ENCODE measurements around the gene TOP1.
"Not testable (repeated sequence)": the region's sequence is repeated elsewhere in the genome, so short reads cannot be mapped to it uniquely, and the experiment has no call there.

The TOP1 gene

GRCh38 chr20:41124451-41125094 is 96.0 kb downstream of the TOP1 start:
- TF ChIP-seq SUZ12 (IDR thresholded peaks at IDR 0.05; ENCODE audit: extremely low read depth, insufficient read depth, insufficient read length) (no peak), YY1 (IDR thresholded peaks at IDR 0.05; ENCODE audit: insufficient read depth, insufficient read length) (no peak), ZNF274 (IDR thresholded peaks at IDR 0.05; ENCODE audit: low read depth, low read length) (no peak)
- peaks cover 67% of the 10 kb centered on the region for H3K36me3 ChIP-seq (ENCODE audit: insufficient read depth, insufficient read length, low read length)
- no peaks in the 10 kb centered on the region for H3K9me3 ChIP-seq (ENCODE audit: insufficient read depth, low read length)
- no peaks in the 10 kb centered on the region for H3K4me1 ChIP-seq (ENCODE audit: insufficient read depth, insufficient read length)
- H3K4me3 ChIP-seq (ENCODE audit: insufficient read length, low read depth): no peak overlapping the region
- H3K27me3 ChIP-seq (ENCODE audit: insufficient read depth, insufficient read length): no peaks in the 10 kb centered on the region
- DNase-seq (ENCODE audit: low read depth, low spot score): no peak
- no peak overlapping the region for H3K9ac ChIP-seq (ENCODE audit: insufficient read length, low read depth)

GRCh38 chr20:41125530-41126457 is 97.2 kb downstream of the TOP1 start:
- H3K9ac ChIP-seq (ENCODE audit: insufficient read length, low read depth): no peak overlapping the region
- H3K27me3 ChIP-seq (ENCODE audit: insufficient read depth, insufficient read length): no peaks in the 10 kb centered on the region
- no peak overlapping the region for H3K4me3 ChIP-seq (ENCODE audit: insufficient read length, low read depth)
- TF ChIP-seq ZNF274 (IDR thresholded peaks at IDR 0.05; ENCODE audit: low read depth, low read length): no peak
- no peak for TF ChIP-seq YY1 (IDR thresholded peaks at IDR 0.05; ENCODE audit: insufficient read depth, insufficient read length)
- no peak for TF ChIP-seq SUZ12 (IDR thresholded peaks at IDR 0.05; ENCODE audit: extremely low read depth, insufficient read depth, insufficient read length)
- no peaks in the 10 kb centered on the region for H3K4me1 ChIP-seq (ENCODE audit: insufficient read depth, insufficient read length)
- H3K36me3 ChIP-seq (ENCODE audit: insufficient read depth, insufficient read length, low read length): peaks cover 57% of the 10 kb centered on the region
- no peaks in the 10 kb centered on the region for H3K9me3 ChIP-seq (ENCODE audit: insufficient read depth, low read length)
- DNase-seq (ENCODE audit: low read depth, low spot score): no peak

- Histone ChIP-seq H3K9ac (ENCODE audit: insufficient read length, low read depth) (no peak overlapping the region), H3K9me3 (ENCODE audit: insufficient read depth, low read length) (no peaks in the 10 kb centered on the region), H3K27me3 (ENCODE audit: insufficient read depth, insufficient read length) (no peaks in the 10 kb centered on the region), H3K36me3 (ENCODE audit: insufficient read depth, insufficient read length, low read length) (peaks cover 47% of the 10 kb centered on the region), H3K4me3 (ENCODE audit: insufficient read length, low read depth) (no peak overlapping the region), H3K4me1 (ENCODE audit: insufficient read depth, insufficient read length) (no peaks in the 10 kb centered on the region)
- TF ChIP-seq ZNF274 (IDR thresholded peaks at IDR 0.05; ENCODE audit: low read depth, low read length) (no peak), SUZ12 (IDR thresholded peaks at IDR 0.05; ENCODE audit: extremely low read depth, insufficient read depth, insufficient read length) (no peak), YY1 (IDR thresholded peaks at IDR 0.05; ENCODE audit: insufficient read depth, insufficient read length) (no peak)
- no peak for DNase-seq (ENCODE audit: low read depth, low spot score)
These were observed 98.1 kb downstream of the TOP1 start for GRCh38 chr20:41126719-41127118.

GRCh38 chr20:41128317-41128716 is 99.7 kb downstream of the TOP1 start:
- H3K9me3 ChIP-seq (ENCODE audit: insufficient read depth, low read length); H3K4me3 ChIP-seq (ENCODE audit: insufficient read length, low read depth); H3K9ac ChIP-seq (ENCODE audit: insufficient read length, low read depth); DNase-seq (ENCODE audit: low read depth, low spot score); H3K4me1 ChIP-seq (ENCODE audit: insufficient read depth, insufficient read length); H3K27me3 ChIP-seq (ENCODE audit: insufficient read depth, insufficient read length): not testable (repeated sequence)
- H3K36me3 ChIP-seq (ENCODE audit: insufficient read depth, insufficient read length, low read length): peaks cover 32% of the 10 kb centered on the region

GRCh38 chr20:41131594-41132387 is 103.2 kb downstream of the TOP1 start:
- H3K4me1 ChIP-seq (ENCODE audit: insufficient read depth, insufficient read length): peaks cover 6% of the 10 kb centered on the region
- no peak for TF ChIP-seq YY1 (IDR thresholded peaks at IDR 0.05; ENCODE audit: insufficient read depth, insufficient read length)
- no peak for TF ChIP-seq SUZ12 (IDR thresholded peaks at IDR 0.05; ENCODE audit: extremely low read depth, insufficient read depth, insufficient read length)
- no peak for TF ChIP-seq ZNF274 (IDR thresholded peaks at IDR 0.05; ENCODE audit: low read depth, low read length)
- H3K9me3 ChIP-seq (ENCODE audit: insufficient read depth, low read length): no peaks in the 10 kb centered on the region
- DNase-seq (ENCODE audit: low read depth, low spot score): no peak
- no peak overlapping the region for H3K9ac ChIP-seq (ENCODE audit: insufficient read length, low read depth)
- H3K36me3 ChIP-seq (ENCODE audit: insufficient read depth, insufficient read length, low read length): peaks cover 3% of the 10 kb centered on the region
- H3K4me3 ChIP-seq (ENCODE audit: insufficient read length, low read depth): no peak overlapping the region
- peaks cover 4% of the 10 kb centered on the region for H3K27me3 ChIP-seq (ENCODE audit: insufficient read depth, insufficient read length)

GRCh38 chr20:41132388-41132775 is 103.8 kb downstream of the TOP1 start:
- not testable (repeated sequence) for H3K36me3 ChIP-seq (ENCODE audit: insufficient read depth, insufficient read length, low read length); H3K9ac ChIP-seq (ENCODE audit: insufficient read length, low read depth); H3K27me3 ChIP-seq (ENCODE audit: insufficient read depth, insufficient read length); H3K9me3 ChIP-seq (ENCODE audit: insufficient read depth, low read length); H3K4me3 ChIP-seq (ENCODE audit: insufficient read length, low read depth); DNase-seq (ENCODE audit: low read depth, low spot score); H3K4me1 ChIP-seq (ENCODE audit: insufficient read depth, insufficient read length)

- no peaks in the 10 kb centered on the region for H3K9me3 ChIP-seq (ENCODE audit: insufficient read depth, low read length)
- peaks cover 3% of the 10 kb centered on the region for H3K36me3 ChIP-seq (ENCODE audit: insufficient read depth, insufficient read length, low read length)
- peaks cover 8% of the 10 kb centered on the region for H3K4me1 ChIP-seq (ENCODE audit: insufficient read depth, insufficient read length)
- H3K9ac ChIP-seq (ENCODE audit: insufficient read length, low read depth): no peak overlapping the region
- no peak overlapping the region for H3K4me3 ChIP-seq (ENCODE audit: insufficient read length, low read depth)
- H3K27me3 ChIP-seq (ENCODE audit: insufficient read depth, insufficient read length): peaks cover 4% of the 10 kb centered on the region
- TF ChIP-seq YY1 (IDR thresholded peaks at IDR 0.05; ENCODE audit: insufficient read depth, insufficient read length): no peak
- TF ChIP-seq SUZ12 (IDR thresholded peaks at IDR 0.05; ENCODE audit: extremely low read depth, insufficient read depth, insufficient read length): no peak
- no peak for TF ChIP-seq ZNF274 (IDR thresholded peaks at IDR 0.05; ENCODE audit: low read depth, low read length)
- DNase-seq (ENCODE audit: low read depth, low spot score): no peak
These were observed 105.2 kb downstream of the TOP1 start for GRCh38 chr20:41133709-41134361.
